ENCODE results near the gene MAP2K7.

Gene MAP2K7

DNA sequence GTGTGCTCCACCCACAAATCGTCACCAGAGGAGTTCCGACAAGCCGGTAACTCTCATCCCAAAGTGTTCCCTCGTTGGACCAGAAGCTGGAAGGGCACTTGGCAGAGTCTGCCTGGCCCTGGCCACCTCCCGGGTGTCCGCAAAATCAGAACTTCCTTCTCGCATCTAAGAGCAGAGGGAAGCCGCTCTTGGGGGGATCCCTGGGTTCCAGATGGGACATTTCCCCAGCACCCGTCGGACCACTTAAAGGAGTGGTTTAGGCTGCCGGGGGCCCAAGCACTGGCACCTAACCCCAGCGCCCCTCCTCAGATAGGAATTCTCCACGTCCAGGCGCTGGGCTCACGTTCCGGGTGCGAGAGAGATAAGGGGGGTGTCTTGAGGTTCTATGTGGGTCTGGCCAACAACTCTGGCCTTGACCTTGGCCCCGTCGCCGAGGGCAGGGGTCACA, 857 bp upstream of the MAP2K7 start:
- POLR2A ChIA-PET = no interaction called here
- H3K4me3 ChIP-seq (ENCODE audit: control insufficient read depth in 1 of 7, extremely low read depth in 1 of 7, insufficient read depth in 4 of 7, low read depth in 2 of 7, low read length in 6 of 7) = peak overlapping the region; percentile 0 to 85 (median 70)
- CTCF ChIA-PET = interaction anchor here (0.9 to 1.9 kb wide), 6 partner anchors 15 to 50 kb away, joined by 3 to 6 read pairs (median 4); no protein-coding TSS in a partner anchor
- DNase-seq = no peak
- 20% methylated on average over 18 of the region's 20 CpGs for WGBS (ENCODE audit: insufficient coverage)
- H3K27ac ChIP-seq (ENCODE audit: insufficient read depth in 1 of 2, low read depth in 1 of 2, low read length in 2 of 2, poor library complexity in 1 of 2, severe bottlenecking in 2 of 2) = peak overlapping the region in 1 of 2 experiments; percentile 82
- peaks cover 0 to 11% (median 7%) of the 10 kb centered on the region in 4 experiments for H3K36me3 ChIP-seq (ENCODE audit: control insufficient read depth in 4 of 4, insufficient read depth in 4 of 4, low read length in 3 of 4)
- no peaks in the 10 kb centered on the region for H3K9me3 ChIP-seq (ENCODE audit: control extremely low read depth in 1 of 5, control insufficient read depth in 4 of 5, insufficient read depth in 2 of 5, low read depth in 1 of 5, low read length in 4 of 5)
- H3K4me1 ChIP-seq (ENCODE audit: control extremely low read depth in 1 of 4, control insufficient read depth in 4 of 4, insufficient read depth in 4 of 4, low read length in 3 of 4) = peaks cover 0 to 24% (median 20%) of the 10 kb centered on the region in 4 experiments
- no peaks in the 10 kb centered on the region for H3K27me3 ChIP-seq (replicated peaks in 2 of 5; ENCODE audit: control insufficient read depth in 4 of 5, insufficient read depth in 5 of 5, low read length in 4 of 5)

DNA sequence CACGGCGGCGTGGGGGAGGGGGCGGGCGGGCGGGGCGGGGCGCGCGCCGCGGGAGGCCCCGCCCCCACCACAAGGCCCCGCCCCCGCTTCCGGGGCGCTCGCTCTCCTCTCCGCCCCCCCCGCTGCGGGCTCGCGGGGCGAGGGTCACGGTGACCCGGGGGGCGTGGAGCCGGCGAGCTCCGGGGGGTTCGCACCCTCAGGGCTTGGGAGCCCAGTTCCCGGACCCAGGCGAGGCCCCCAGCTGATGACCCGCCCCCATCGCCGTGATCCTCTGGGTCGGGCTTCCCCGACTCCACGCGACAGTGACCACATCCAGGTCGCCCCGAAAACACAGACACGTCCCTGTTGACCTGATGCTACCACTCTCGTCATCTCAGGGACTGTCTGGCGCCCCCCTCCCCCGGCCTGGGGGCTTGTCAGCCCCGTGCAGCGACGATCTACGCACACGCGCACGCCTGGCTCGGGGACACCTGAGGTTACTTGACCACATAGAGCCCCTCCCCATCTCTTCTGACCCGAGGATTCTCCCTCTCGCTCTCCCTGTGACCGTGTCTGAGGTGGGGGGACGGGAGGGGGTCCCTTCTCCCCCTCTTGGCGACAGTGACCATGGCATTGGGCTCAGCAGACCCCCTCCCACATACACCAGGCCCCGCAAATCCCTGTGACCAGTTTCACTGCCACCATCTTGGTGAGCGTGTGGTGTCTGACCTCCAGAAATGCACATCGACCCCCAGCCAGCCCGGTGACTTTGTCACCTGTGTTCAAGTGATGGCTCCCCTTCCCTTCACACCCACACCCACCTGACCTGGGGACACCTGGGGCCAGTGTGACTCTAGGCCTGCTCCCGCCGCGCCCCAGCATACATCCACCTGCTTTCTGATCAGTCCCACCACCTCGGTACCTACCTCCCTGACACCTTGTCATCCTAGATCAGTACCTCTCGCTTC, 670 bp downstream of the MAP2K7 start:
- peaks cover 0 to 24% (median 20%) of the 10 kb centered on the region in 4 experiments for H3K4me1 ChIP-seq (ENCODE audit: control extremely low read depth in 1 of 4, control insufficient read depth in 4 of 4, insufficient read depth in 4 of 4, low read length in 3 of 4)
- ChIA-PET CTCF (interaction anchor here (0.9 to 1.9 kb wide), 5 partner anchors 14 to 44 kb away, joined by 3 to 6 read pairs (median 5); no protein-coding TSS in a partner anchor), POLR2A (interaction anchor here (0.6 to 0.8 kb wide), 2 partner anchors 13 to 248 kb away, joined by 3 read pairs; no protein-coding TSS in a partner anchor)
- WGBS (ENCODE audit: insufficient coverage) = 21% methylated on average over 32 of the region's 68 CpGs
- peak in 2 of 3 donors; percentile 53 to 56 for DNase-seq
- peak overlapping the region; percentile 65 to 91 (median 82) for H3K4me3 ChIP-seq (ENCODE audit: control insufficient read depth in 1 of 7, extremely low read depth in 1 of 7, insufficient read depth in 4 of 7, low read depth in 2 of 7, low read length in 6 of 7)
- peak overlapping the region; percentile 25 to 76 for H3K27ac ChIP-seq (ENCODE audit: insufficient read depth in 1 of 2, low read depth in 1 of 2, low read length in 2 of 2, poor library complexity in 1 of 2, severe bottlenecking in 2 of 2)
- peaks cover 0 to 17% (median 9%) of the 10 kb centered on the region in 4 experiments for H3K36me3 ChIP-seq (ENCODE audit: control insufficient read depth in 4 of 4, insufficient read depth in 4 of 4, low read length in 3 of 4)
- no peaks in the 10 kb centered on the region for H3K27me3 ChIP-seq (replicated peaks in 2 of 5; ENCODE audit: control insufficient read depth in 4 of 5, insufficient read depth in 5 of 5, low read length in 4 of 5)
- no peaks in the 10 kb centered on the region for H3K9me3 ChIP-seq (ENCODE audit: control extremely low read depth in 1 of 5, control insufficient read depth in 4 of 5, insufficient read depth in 2 of 5, low read depth in 1 of 5, low read length in 4 of 5)

DNA sequence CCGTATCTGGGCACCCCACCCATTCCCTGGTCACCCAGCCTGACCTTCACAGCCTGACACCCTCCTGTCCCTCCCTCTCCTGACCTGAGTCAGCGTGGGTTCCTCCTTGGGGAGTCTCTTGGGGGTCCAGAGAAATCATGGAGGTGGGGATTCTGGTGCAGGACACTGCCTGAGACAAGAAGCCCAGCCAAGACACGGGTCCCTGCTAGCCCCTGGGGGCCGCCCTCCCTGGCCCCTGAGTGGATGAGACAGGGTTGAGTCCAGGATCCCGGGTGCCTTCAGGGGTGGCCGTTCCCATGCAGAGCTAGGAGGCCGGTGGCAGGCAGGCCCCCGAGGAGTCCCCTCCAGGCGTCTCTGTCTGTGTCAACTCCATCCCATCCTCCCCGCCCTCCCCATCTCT, 1.6 kb downstream of the MAP2K7 start:
- Histone ChIP-seq H3K27me3 (replicated peaks in 2 of 5; ENCODE audit: control insufficient read depth in 4 of 5, insufficient read depth in 5 of 5, low read length in 4 of 5) (no peaks in the 10 kb centered on the region), H3K27ac (ENCODE audit: insufficient read depth in 1 of 2, low read depth in 1 of 2, low read length in 2 of 2, poor library complexity in 1 of 2, severe bottlenecking in 2 of 2) (peak overlapping the region in 1 of 2 experiments; percentile 76), H3K4me1 (ENCODE audit: control extremely low read depth in 1 of 4, control insufficient read depth in 4 of 4, insufficient read depth in 4 of 4, low read length in 3 of 4) (peaks cover 0 to 24% (median 20%) of the 10 kb centered on the region in 4 experiments), H3K4me3 (ENCODE audit: control insufficient read depth in 1 of 7, extremely low read depth in 1 of 7, insufficient read depth in 4 of 7, low read depth in 2 of 7, low read length in 6 of 7) (peak overlapping the region in 1 of 7 experiments; percentile 86), H3K9me3 (ENCODE audit: control extremely low read depth in 1 of 5, control insufficient read depth in 4 of 5, insufficient read depth in 2 of 5, low read depth in 1 of 5, low read length in 4 of 5) (no peaks in the 10 kb centered on the region), H3K36me3 (ENCODE audit: control insufficient read depth in 4 of 4, insufficient read depth in 4 of 4, low read length in 3 of 4) (peaks cover 0 to 24% (median 14%) of the 10 kb centered on the region in 4 experiments)
- DNase-seq = no peak
- POLR2A ChIA-PET = no interaction called here
- WGBS (ENCODE audit: insufficient coverage) = 77% methylated on average over 9 of the region's 10 CpGs
- CTCF ChIA-PET = no interaction called here

DNA sequence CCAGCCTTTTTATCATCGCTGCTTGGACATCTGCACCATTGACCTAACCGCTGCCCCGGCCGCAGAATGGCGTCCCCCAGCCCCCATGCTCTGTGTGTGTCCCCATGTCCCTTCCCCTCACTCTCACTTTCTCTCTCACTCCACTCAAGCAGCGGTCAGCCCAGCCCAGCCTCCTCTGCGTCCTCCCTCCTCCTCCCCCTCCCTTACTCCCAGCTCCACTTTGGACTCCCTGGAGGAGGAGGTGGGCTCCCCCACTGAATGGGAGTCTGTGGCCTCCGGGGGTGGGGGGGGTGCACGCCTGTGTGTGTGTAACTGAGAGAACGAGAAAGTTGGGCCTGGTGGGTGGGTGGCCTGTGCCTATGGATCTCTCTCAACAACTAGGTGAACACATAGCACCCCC, 2.2 kb downstream of the MAP2K7 start:
- H3K27me3 ChIP-seq (replicated peaks in 2 of 5; ENCODE audit: control insufficient read depth in 4 of 5, insufficient read depth in 5 of 5, low read length in 4 of 5) = no peaks in the 10 kb centered on the region
- no peak overlapping the region for H3K4me3 ChIP-seq (ENCODE audit: control insufficient read depth in 1 of 7, extremely low read depth in 1 of 7, insufficient read depth in 4 of 7, low read depth in 2 of 7, low read length in 6 of 7)
- H3K9me3 ChIP-seq (ENCODE audit: control extremely low read depth in 1 of 5, control insufficient read depth in 4 of 5, insufficient read depth in 2 of 5, low read depth in 1 of 5, low read length in 4 of 5) = no peaks in the 10 kb centered on the region
- 100% methylated on average over 2 of the region's 10 CpGs for WGBS (ENCODE audit: insufficient coverage)
- ChIA-PET POLR2A (no interaction called here), CTCF (no interaction called here)
- peaks cover 1 to 30% (median 20%) of the 10 kb centered on the region in 4 experiments for H3K36me3 ChIP-seq (ENCODE audit: control insufficient read depth in 4 of 4, insufficient read depth in 4 of 4, low read length in 3 of 4)
- peaks cover 0 to 24% (median 20%) of the 10 kb centered on the region in 4 experiments for H3K4me1 ChIP-seq (ENCODE audit: control extremely low read depth in 1 of 4, control insufficient read depth in 4 of 4, insufficient read depth in 4 of 4, low read length in 3 of 4)
- DNase-seq = no peak
- no peak overlapping the region for H3K27ac ChIP-seq (ENCODE audit: insufficient read depth in 1 of 2, low read depth in 1 of 2, low read length in 2 of 2, poor library complexity in 1 of 2, severe bottlenecking in 2 of 2)

DNA sequence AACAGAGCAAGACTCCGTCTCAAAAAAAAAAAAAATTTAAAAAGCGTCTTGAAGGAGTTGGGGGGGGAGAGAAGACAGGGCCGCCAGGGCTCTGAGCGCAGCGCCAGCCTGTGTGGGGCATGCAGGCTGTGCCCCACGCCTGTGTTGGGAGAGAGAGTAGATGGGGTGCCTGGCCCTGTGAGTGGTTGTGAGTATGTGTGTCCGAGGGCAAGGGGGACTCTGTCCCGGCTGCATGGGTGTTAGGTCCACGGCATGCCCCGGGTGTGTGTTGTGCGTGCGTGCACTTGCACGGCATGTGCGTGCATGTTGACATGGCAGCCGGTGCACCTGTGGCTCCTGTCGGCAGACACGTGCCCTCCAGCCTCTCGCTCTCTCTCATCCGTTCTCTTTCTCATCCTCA, 3.4 kb downstream of the MAP2K7 start:
- H3K36me3 ChIP-seq (ENCODE audit: control insufficient read depth in 4 of 4, insufficient read depth in 4 of 4, low read length in 3 of 4) = peaks cover 6 to 42% (median 29%) of the 10 kb centered on the region in 4 experiments
- DNase-seq = no peak
- no peaks in the 10 kb centered on the region for H3K27me3 ChIP-seq (replicated peaks in 2 of 5; ENCODE audit: control insufficient read depth in 4 of 5, insufficient read depth in 5 of 5, low read length in 4 of 5)
- H3K27ac ChIP-seq (ENCODE audit: insufficient read depth in 1 of 2, low read depth in 1 of 2, low read length in 2 of 2, poor library complexity in 1 of 2, severe bottlenecking in 2 of 2) = no peak overlapping the region
- peaks cover 0 to 24% (median 20%) of the 10 kb centered on the region in 4 experiments for H3K4me1 ChIP-seq (ENCODE audit: control extremely low read depth in 1 of 4, control insufficient read depth in 4 of 4, insufficient read depth in 4 of 4, low read length in 3 of 4)
- ChIA-PET POLR2A (no interaction called here), CTCF (interaction anchor here (4.3 kb wide), 1 partner anchor 12 kb away, joined by 16 read pairs; the partner anchor contains the start of gene SNAPC2)
- no peak overlapping the region for H3K4me3 ChIP-seq (ENCODE audit: control insufficient read depth in 1 of 7, extremely low read depth in 1 of 7, insufficient read depth in 4 of 7, low read depth in 2 of 7, low read length in 6 of 7)
- 96% methylated on average over 14 of the region's 19 CpGs for WGBS (ENCODE audit: insufficient coverage)
- H3K9me3 ChIP-seq (ENCODE audit: control extremely low read depth in 1 of 5, control insufficient read depth in 4 of 5, insufficient read depth in 2 of 5, low read depth in 1 of 5, low read length in 4 of 5) = no peaks in the 10 kb centered on the region

GRCh38 chr19:7907544-7907943, 3.9 kb downstream of the MAP2K7 start:
- H3K36me3 ChIP-seq (ENCODE audit: control insufficient read depth in 4 of 4, insufficient read depth in 4 of 4, low read length in 3 of 4) = peaks cover 8 to 45% (median 31%) of the 10 kb centered on the region in 4 experiments
- WGBS (ENCODE audit: insufficient coverage) = 97% methylated on average over 7 of the region's 11 CpGs
- no peak for DNase-seq
- ChIA-PET CTCF (interaction anchor here (4.3 kb wide), 1 partner anchor 12 kb away, joined by 16 read pairs; the partner anchor contains the start of gene SNAPC2), POLR2A (no interaction called here)
- no peaks in the 10 kb centered on the region for H3K9me3 ChIP-seq (ENCODE audit: control extremely low read depth in 1 of 5, control insufficient read depth in 4 of 5, insufficient read depth in 2 of 5, low read depth in 1 of 5, low read length in 4 of 5)
- H3K27ac ChIP-seq (ENCODE audit: insufficient read depth in 1 of 2, low read depth in 1 of 2, low read length in 2 of 2, poor library complexity in 1 of 2, severe bottlenecking in 2 of 2) = no peak overlapping the region
- H3K27me3 ChIP-seq (replicated peaks in 2 of 5; ENCODE audit: control insufficient read depth in 4 of 5, insufficient read depth in 5 of 5, low read length in 4 of 5) = no peaks in the 10 kb centered on the region
- no peak overlapping the region for H3K4me3 ChIP-seq (ENCODE audit: control insufficient read depth in 1 of 7, extremely low read depth in 1 of 7, insufficient read depth in 4 of 7, low read depth in 2 of 7, low read length in 6 of 7)
- peaks cover 0 to 22% (median 20%) of the 10 kb centered on the region in 4 experiments for H3K4me1 ChIP-seq (ENCODE audit: control extremely low read depth in 1 of 4, control insufficient read depth in 4 of 4, insufficient read depth in 4 of 4, low read length in 3 of 4)
